Natural killer cell treated with Interleukin-12 subunit alpha and Interleukin-12 subunit beta and Interleukin-15 and Interleukin-18, amount 100 ng/mL, for 72 hours (primary cell): ENCODE measurements around the gene ANKRD12. TPM values are rescaled to one million over a fixed set of nuclear protein-coding genes. Genes with fewer than 3 reads are reported as not detected.
"Not testable (repeated sequence)": the region's sequence is repeated elsewhere in the genome, so short reads cannot be mapped to it uniquely, and the experiment has no call there.

ENCODE experiments used
- ATAC-seq, 2 donors: fragments of 150-1000 bp; cut with Tn5 transposase in 1 of 2; sonication (Bioruptor Pico), chemical (Tn5 transposase) in 1 of 2; 2 replicates each; pipeline ENCODE4 v1.10.0; 2021
- DNase-seq: peaks from one replicate; pipeline ENCODE4 v3.0.0; 2022; ENCODE audit warnings: low spot score
- H3K27ac Mint-ChIP-seq, 2 donors: 1 replicate in 1 of 2; 2 replicates in 1 of 2; pipeline ENCODE4 v1.8.0; 2022; ENCODE audit warnings: mixed read lengths in 2 of 2, mild to moderate bottlenecking in 1 of 2, moderate library complexity in 1 of 2
- H3K27me3 Mint-ChIP-seq, 2 donors: 1 replicate in 1 of 2; 2 replicates in 1 of 2; pipeline ENCODE4 v1.8.0; 2022; ENCODE audit warnings: mixed read lengths in 2 of 2
- H3K36me3 Mint-ChIP-seq: one replicate; pipeline ENCODE4 v1.8.0; 2022; ENCODE audit warnings: mixed read lengths
- H3K4me1 Mint-ChIP-seq, 2 donors: 1 replicate in 1 of 2; 2 replicates in 1 of 2; pipeline ENCODE4 v1.8.0; 2022; ENCODE audit warnings: low read depth in 2 of 2, mixed read lengths in 2 of 2, mild to moderate bottlenecking in 1 of 2
- H3K4me3 Mint-ChIP-seq: one replicate; pipeline ENCODE4 v1.8.0; 2022; ENCODE audit warnings: mixed read lengths
- H3K9me3 Mint-ChIP-seq: 2 replicates; pipeline ENCODE4 v1.8.0; 2022; ENCODE audit warnings: mixed read lengths
- total RNA-seq, 2 donors: library from RNA; stranded (reverse); gene quantifications; one replicate each; pipeline ENCODE4 v1.2.3, GENCODE V29; 2022

Gene ANKRD12
- total RNA-seq, 2 donors from 2014 or later = 133 to 174 TPM

DNA sequence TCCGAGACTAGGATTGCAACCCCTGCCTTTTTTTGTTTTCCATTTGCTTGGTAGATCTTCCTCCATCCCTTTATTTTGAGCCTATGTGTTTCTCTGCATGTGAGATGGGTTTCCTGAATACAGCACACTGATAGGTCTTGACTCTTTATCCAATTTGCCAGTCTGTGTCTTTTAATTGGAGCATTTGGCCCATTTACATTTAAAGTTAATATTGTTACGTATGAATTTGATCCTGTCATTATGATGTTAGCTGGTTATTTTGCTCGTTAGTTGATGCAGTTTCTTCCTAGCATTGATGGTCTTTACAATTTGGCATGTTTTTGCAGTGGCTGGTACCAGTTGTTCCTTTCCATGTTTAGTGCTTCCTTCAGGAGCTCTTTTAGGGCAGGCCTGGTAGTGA, 32.9 kb downstream of the ANKRD12 start:
- H3K4me1 Mint-ChIP-seq = peaks cover 60 to 65% of the 10 kb centered on the region in 2 donors
- not testable (repeated sequence) for DNase-seq, H3K27me3 Mint-ChIP-seq, ATAC-seq
- peak overlapping the region; percentile 76 for H3K4me3 Mint-ChIP-seq
- peaks cover 13% of the 10 kb centered on the region for H3K9me3 Mint-ChIP-seq
- H3K36me3 Mint-ChIP-seq = peaks cover 31% of the 10 kb centered on the region
- peak overlapping the region in 1 of 2 donors; percentile 36 for H3K27ac Mint-ChIP-seq

DNA sequence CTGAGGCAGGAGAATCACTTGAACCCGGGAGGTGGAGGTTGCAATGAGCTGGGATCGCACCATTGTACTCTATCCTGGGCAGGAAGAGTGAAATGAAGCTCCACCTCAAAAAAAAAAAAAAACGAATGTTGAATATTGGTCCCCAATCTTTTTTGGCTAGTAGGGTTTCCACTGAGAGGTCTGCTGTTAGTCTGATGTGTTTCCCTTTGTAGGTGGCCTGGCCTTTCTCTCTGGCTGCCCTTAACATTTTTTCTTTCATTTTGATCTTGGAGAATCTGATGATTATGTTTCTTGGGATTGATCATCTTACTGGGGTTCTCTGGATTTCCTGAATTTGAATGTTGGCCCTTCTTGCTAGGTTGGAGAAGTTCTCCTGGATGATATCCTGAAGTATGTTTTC, 35.3 kb downstream of the ANKRD12 start:
- peaks cover 60 to 67% of the 10 kb centered on the region in 2 donors for H3K4me1 Mint-ChIP-seq

DNA sequence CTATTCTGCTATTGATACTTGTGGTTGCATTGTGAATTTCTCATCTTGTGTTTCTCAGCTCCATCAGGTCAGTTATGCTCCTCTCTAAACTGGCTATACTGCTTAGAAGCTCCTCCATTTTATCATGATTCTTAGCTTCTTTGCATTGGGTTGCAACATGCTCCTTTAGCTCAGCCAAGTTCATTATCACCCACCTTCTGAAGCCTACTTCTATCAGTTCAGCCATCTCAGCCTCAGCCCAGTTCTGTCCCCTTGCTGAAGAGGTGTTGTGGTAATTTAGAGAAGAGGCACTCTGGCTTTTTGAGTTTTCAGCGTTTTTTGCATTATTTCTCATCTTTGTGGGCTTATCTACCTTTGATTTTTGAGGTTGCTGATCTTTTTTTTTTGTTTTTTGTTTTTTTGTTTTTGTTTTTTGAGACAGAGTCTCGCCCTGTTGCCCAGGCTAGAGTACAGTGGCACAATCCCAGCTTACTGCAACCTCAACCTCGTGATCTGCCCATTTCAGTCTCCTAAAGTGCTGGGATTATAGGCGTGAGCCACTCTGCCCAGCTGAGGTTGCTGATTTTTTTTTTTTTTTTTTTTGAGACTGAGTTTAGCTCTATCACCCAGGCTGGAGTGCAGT, 36.0 kb downstream of the ANKRD12 start:
- Mint-ChIP-seq H3K9me3 (peaks cover 4% of the 10 kb centered on the region), H3K36me3 (peaks cover 22% of the 10 kb centered on the region), H3K4me1 (peaks cover 60 to 65% of the 10 kb centered on the region in 2 donors), H3K27ac (peak overlapping the region; percentile 4 to 25), H3K4me3 (peak overlapping the region; percentile 58), H3K27me3 (no peaks in the 10 kb centered on the region)
- ATAC-seq (no peak), DNase-seq (no peak)

More for the DNA sequence above, 35.3 kb downstream of the ANKRD12 start:
- not testable (repeated sequence) for H3K27me3 Mint-ChIP-seq, ATAC-seq, DNase-seq, H3K9me3 Mint-ChIP-seq
- Mint-ChIP-seq H3K36me3 (peaks cover 22% of the 10 kb centered on the region), H3K4me3 (peak overlapping the region; percentile 58), H3K27ac (peak overlapping the region; percentile 4 to 25)

DNA sequence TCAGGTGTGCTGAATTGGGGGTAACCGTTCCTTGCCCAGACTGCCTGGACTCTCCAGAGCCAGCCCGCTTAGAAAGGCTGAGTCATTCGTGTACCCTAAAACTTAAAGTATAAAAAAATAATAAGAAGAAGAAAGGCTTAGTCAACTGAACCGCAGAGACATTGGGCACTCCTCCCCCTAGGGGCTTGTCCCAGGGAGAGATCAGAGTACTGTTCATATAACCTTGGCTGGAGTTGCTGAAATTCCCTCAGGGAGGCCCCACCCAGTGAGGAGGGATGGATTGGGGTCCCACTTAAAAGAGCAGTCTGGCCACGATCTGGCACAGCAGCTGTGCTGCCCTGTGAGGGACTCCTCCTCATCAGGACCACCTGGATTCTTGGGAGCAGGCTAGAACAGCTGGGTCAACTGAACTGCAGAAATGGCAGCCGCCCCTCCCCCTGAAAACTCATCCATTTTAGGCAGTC, 37.2 kb downstream of the ANKRD12 start:
- ATAC-seq (peak; percentile 43 to 86), DNase-seq (no peak)
- Mint-ChIP-seq H3K4me3 (no peak overlapping the region), H3K27me3 (no peaks in the 10 kb centered on the region), H3K27ac (peak overlapping the region in 1 of 2 donors; percentile 84), H3K9me3 (peaks cover 4% of the 10 kb centered on the region), H3K4me1 (peaks cover 58 to 66% of the 10 kb centered on the region in 2 donors), H3K36me3 (peaks cover 21% of the 10 kb centered on the region)

GRCh38 chr18:9174302-9174701, 37.7 kb downstream of the ANKRD12 start:
- H3K27me3 Mint-ChIP-seq = no peaks in the 10 kb centered on the region
- H3K9me3 Mint-ChIP-seq = peaks cover 4% of the 10 kb centered on the region
- peaks cover 55 to 61% of the 10 kb centered on the region in 2 donors for H3K4me1 Mint-ChIP-seq
- H3K27ac Mint-ChIP-seq = peak overlapping the region; percentile 46 to 84
- H3K4me3 Mint-ChIP-seq = peak overlapping the region; percentile 15
- peak; percentile 20 to 48 for ATAC-seq
- H3K36me3 Mint-ChIP-seq = peaks cover 19% of the 10 kb centered on the region
- no peak for DNase-seq

DNA sequence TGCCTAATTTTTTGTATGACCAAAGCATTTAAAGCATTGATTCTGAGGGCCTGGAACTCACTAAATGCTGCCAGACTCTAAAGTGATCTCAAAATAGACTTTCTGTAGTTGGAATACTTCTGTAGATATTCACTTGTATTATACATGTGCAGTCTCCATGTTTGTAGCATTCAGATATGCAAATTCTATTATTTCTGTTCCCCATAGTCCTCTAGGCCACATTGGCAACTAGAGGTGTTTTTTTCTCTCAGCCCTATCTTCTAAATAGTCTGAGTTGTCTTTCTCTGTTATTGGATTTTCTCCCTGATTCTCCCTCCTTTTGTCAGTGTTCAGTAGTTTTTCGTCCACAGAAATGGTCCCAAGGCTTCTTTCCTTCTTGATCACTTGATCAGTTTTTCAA, 38.5 kb downstream of the ANKRD12 start:
- H3K4me3 Mint-ChIP-seq = no peak overlapping the region
- H3K9me3 Mint-ChIP-seq = peaks cover 3% of the 10 kb centered on the region
- ATAC-seq = no peak
- H3K36me3 Mint-ChIP-seq = peaks cover 17% of the 10 kb centered on the region
- peaks cover 54 to 60% of the 10 kb centered on the region in 2 donors for H3K4me1 Mint-ChIP-seq
- H3K27me3 Mint-ChIP-seq = no peaks in the 10 kb centered on the region
- peak overlapping the region in 1 of 2 donors; percentile 84 for H3K27ac Mint-ChIP-seq
- DNase-seq = no peak

DNA sequence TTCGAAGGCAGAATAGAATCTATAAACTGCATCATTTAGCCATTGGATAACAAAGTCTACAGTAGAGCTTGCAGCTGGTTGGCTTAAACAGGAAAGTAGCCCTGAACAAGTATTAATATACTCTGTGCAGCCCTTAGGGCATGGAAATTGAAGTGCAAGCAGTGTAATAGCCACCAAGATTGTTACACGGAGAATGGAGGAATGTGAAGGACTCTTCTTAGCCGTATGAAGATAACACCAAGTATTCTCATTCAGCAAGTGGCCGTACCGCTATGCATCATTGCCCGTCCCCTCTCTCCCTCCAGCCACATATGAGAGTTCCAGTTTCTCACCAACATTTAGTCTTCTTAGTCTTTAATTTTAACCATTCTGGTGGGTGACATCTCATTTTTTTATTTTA, 40.5 kb downstream of the ANKRD12 start:
- no peak overlapping the region for H3K4me3 Mint-ChIP-seq
- H3K36me3 Mint-ChIP-seq = peaks cover 12% of the 10 kb centered on the region
- no peaks in the 10 kb centered on the region for H3K27me3 Mint-ChIP-seq
- H3K4me1 Mint-ChIP-seq = peaks cover 45 to 58% of the 10 kb centered on the region in 2 donors
- H3K27ac Mint-ChIP-seq = no peak overlapping the region
- no peak for DNase-seq
- ATAC-seq = no peak
- H3K9me3 Mint-ChIP-seq = no peaks in the 10 kb centered on the region

DNA sequence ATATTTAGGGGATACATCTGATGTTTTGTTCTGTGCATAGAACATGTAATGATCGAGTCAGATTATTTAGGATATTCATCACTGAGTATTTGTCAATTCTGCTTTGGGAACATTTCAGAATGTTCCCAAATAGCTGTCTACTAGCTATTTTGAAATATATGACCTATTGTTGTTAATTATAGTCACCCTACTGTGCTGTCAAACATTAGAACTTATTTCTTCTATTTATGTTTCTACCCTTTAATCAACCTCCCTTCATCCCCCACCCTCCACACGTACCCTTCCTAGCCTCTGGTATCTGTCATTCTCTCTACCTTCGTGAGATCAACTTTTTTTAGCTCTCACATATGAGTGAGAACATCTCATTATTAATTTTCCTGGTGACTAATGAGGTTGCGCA, 40.9 kb downstream of the ANKRD12 start:
- ATAC-seq (no peak), DNase-seq (no peak)
- no peaks in the 10 kb centered on the region for H3K27me3 Mint-ChIP-seq
- H3K27ac Mint-ChIP-seq = no peak overlapping the region
- H3K4me3 Mint-ChIP-seq = no peak overlapping the region
- peaks cover 40 to 54% of the 10 kb centered on the region in 2 donors for H3K4me1 Mint-ChIP-seq
- no peaks in the 10 kb centered on the region for H3K9me3 Mint-ChIP-seq
- peaks cover 8% of the 10 kb centered on the region for H3K36me3 Mint-ChIP-seq

DNA sequence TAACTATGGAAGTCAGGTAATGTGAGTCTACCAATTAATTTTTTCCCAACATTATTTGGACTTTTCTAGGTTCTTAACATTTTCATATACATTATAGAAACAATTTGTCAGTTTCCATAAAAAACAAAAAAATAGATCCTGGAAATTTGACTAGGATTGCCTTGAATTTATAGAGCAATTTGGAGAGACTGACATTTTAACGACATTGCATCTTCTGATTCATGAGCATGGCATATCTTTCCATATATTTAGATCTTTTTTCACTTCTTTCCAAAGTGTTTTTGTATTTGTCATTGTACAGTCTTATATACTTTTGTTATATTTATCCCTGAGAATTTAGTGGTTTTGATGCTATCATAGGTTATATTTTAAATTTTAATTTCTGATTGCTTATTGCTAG, 42.0 kb downstream of the ANKRD12 start:
- Mint-ChIP-seq H3K9me3 (no peaks in the 10 kb centered on the region), H3K27ac (peak overlapping the region in 1 of 2 donors; percentile 45), H3K4me1 (peaks cover 40 to 52% of the 10 kb centered on the region in 2 donors)

DNA sequence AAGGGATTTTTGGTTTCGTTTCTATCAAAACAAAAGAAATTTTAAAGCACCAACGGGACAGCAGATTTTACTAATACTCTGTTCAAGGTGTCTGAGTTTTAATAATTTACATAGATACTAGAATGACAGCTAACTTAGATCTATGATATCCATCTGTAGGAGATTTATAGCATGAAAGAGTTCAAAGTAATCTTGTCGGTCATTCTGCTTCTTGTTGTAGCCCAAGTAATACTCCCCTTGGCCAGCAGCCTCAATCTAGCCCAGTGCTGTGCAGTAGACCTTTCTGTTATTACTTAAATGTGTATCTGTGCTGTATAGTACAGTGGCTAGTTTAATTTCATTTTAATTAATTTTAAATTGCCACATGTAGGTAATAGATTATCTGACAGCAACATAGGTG, 44.7 kb downstream of the ANKRD12 start:
- Mint-ChIP-seq H3K4me1 (peaks cover 46 to 63% of the 10 kb centered on the region in 2 donors), H3K27me3 (no peaks in the 10 kb centered on the region), H3K27ac (peak overlapping the region in 1 of 2 donors; percentile 33)

More for the DNA sequence above, 42.0 kb downstream of the ANKRD12 start:
- no peaks in the 10 kb centered on the region for H3K27me3 Mint-ChIP-seq
- H3K4me3 Mint-ChIP-seq = no peak overlapping the region
- ATAC-seq (no peak), DNase-seq (no peak)
- peaks cover 16% of the 10 kb centered on the region for H3K36me3 Mint-ChIP-seq

DNA sequence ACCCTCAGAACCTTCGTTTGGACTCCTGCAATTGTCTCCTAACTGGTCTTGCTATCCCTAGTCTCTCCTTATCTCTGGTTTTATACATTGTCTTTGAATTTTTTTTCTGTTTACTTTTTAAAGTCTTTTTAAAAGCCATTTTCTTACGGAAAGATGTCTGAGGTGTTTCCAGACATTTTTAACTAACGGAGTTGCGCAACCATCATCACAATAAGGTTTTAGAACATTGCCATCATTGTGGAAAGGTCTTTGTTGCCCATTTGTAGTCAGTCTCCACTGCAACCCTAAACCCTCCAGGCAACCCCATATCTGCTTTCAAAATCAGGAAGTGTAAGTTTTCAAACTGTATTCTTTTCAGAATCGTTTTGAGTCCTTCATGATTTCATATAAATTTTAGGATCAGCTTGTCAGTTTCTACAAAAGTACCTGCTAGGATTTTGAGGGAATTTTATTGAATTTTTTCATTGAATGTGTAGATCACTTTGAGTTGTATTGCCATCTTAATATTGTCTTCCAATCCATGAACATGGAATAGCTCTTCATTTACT, 46.3 kb downstream of the ANKRD12 start:
- Mint-ChIP-seq H3K36me3 (peaks cover 28% of the 10 kb centered on the region), H3K27ac (peak overlapping the region; percentile 35 to 68), H3K27me3 (no peaks in the 10 kb centered on the region), H3K9me3 (no peaks in the 10 kb centered on the region), H3K4me1 (peaks cover 42 to 59% of the 10 kb centered on the region in 2 donors), H3K4me3 (no peak overlapping the region)
- DNase-seq (no peak), ATAC-seq (no peak)

More for the DNA sequence above, 44.7 kb downstream of the ANKRD12 start:
- DNase-seq = no peak
- Mint-ChIP-seq H3K4me3 (no peak overlapping the region), H3K9me3 (no peaks in the 10 kb centered on the region), H3K36me3 (peaks cover 28% of the 10 kb centered on the region)
- no peak for ATAC-seq

DNA sequence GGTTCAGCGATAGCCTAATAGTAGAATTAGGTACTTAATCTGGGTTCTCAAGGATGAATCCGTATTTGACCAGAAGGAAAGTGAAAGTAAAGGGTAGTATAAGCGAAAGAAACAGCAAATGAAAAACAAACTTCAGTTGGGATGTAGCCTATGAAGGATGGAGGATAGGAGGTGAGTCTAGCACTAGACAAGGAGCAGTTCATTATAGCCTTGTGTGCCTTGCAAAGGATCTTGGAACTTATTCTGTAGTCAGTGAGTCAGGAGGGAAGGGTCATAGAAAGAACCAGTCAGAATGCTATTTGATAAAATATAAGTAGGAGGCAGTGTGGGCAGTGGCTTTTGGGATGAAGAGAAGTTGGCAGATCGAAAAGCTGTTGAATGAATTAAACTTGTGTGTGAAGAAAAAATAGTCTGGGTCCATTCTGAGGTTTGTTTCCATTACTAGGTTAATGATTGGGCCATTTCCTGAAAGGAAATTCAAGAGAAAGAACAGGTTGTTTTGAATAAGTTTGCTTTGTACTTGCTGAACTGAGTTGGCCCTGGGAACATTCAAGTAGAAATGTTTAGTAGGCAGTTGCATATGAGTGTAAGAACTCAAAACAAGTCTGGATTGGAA, 48.5 kb downstream of the ANKRD12 start:
- Mint-ChIP-seq H3K27me3 (no peaks in the 10 kb centered on the region), H3K27ac (peak overlapping the region; percentile 68 to 85), H3K36me3 (peaks cover 34% of the 10 kb centered on the region), H3K4me1 (peaks cover 35 to 57% of the 10 kb centered on the region in 2 donors), H3K4me3 (peak overlapping the region; percentile 78), H3K9me3 (no peaks in the 10 kb centered on the region)
- no peak for DNase-seq
- ATAC-seq = peak; percentile 44 to 61

DNA sequence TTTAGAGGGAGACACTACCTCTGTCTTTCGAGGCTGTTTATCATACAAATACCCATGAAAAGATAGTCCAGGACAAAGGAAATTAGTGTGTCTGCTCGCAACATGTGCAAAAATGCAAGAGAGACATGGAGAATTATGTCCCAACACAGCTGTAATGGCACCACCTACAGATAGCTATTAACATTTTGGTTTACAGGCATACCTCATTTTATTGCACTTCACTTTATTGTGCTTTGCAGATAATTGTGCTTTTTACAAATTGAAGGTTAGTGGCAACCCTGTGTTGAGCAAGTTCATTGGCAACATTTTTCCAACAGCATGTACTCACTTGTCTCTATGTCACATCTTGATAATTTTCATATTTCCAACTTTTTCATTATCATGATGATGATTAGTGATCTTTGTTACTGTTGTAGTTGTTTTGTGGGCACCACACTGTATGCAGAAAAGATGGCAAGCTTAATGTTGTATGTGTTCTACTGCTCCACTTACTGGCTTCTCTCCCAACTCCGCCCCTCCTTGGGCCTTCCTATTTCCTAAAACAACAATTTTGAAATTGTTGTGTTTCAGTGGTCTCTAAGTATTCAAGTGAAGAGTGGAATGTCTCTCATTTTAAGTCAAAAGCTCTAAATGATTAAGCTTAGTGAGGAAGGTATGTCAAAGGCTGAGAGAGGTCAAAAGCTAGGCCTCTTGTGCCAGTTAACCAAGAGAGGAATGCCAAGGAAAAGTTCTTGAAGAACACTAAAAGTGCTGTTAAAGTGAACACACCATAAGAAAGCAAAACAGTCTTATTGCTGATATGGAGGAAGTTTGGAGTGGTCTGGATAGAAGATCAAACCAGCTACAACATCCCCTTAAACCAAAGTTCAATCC, 52.0 kb downstream of the ANKRD12 start:
- Mint-ChIP-seq H3K4me3 (no peak overlapping the region), H3K36me3 (peaks cover 44% of the 10 kb centered on the region), H3K9me3 (no peaks in the 10 kb centered on the region), H3K4me1 (peaks cover 35 to 48% of the 10 kb centered on the region in 2 donors), H3K27ac (no peak overlapping the region), H3K27me3 (no peaks in the 10 kb centered on the region)
- ATAC-seq (no peak), DNase-seq (no peak)
